ENCODE measurements around the gene MLLT3. TPM values are rescaled to one million over a fixed set of nuclear protein-coding genes. Genes with fewer than 3 reads are reported as not detected.

MLLT3 gene
- total and polyA plus RNA-seq, 2 of the 8 experiments (the other 6 are each of a cell fraction or from before 2014, with no cell fraction given), result 5.9 to 9.6 TPM

DNA sequence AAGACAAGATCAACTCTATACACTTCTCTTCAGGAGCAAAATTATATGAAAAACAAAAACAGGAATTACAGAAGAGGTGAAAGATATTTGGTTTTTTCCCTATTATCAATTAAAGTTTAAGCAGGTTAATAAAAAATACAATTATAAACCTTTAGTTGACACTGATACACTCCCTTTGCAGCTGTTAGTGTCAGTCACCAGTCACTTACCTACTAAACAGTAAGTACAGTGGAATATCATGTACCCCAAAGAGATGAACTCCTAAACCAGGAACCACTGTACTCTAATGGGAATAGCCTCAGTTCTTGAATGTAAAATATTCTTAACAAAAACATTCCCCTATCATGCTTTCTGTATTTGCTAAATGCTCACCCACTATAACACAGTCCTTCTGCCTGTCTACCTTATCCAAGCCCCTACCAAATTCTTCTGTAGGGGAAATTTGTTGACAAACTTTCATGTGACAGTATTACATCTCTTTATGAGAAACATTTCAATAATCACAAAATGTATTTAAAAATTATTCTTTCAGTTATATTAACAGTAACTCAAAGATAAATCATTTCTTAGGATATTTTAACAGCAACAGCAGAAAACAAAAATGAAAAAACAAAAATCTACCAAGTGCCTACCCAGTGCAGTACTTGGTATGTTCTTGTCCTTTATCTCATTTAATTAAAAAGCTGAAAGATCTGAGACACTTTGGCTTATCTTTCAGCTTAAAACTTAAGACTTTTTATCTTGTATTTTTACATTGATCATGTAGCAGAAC lies 212.8 kb downstream of the MLLT3 start:
- Histone ChIP-seq H2BK20ac (ENCODE audit: low read length) (no peak overlapping the region), H4K91ac (replicated peaks; ENCODE audit: insufficient read length, low read length) (no peak overlapping the region), H3K27me3 (replicated peaks in 1 of 4; ENCODE audit: control insufficient read depth in 3 of 4, extremely low read depth in 1 of 4, insufficient read depth in 3 of 4, low read length in 3 of 4) (no peaks in the 10 kb centered on the region), H3K79me1 (ENCODE audit: low read depth, low read length) (no peaks in the 10 kb centered on the region), H3K56ac (replicated peaks; ENCODE audit: insufficient read length, low read depth, low read length) (no peak overlapping the region), H3K27ac (ENCODE audit: low read depth, low read length) (no peak overlapping the region), H3K4me1 (replicated peaks in 1 of 4; ENCODE audit: control insufficient read depth in 3 of 4, insufficient read depth in 4 of 4, low read length in 3 of 4) (peaks cover 0 to 5% (median 2%) of the 10 kb centered on the region in 4 experiments; a peak in 4 of 7 replicates), H2BK12ac (ENCODE audit: low read depth, low read length) (no peak overlapping the region), H4K8ac (ENCODE audit: extremely low read depth, insufficient read depth, low read length) (no peak overlapping the region), H3K9me3 (ENCODE audit: insufficient read depth in 2 of 2, low read depth in 1 of 2, low read length in 1 of 2) (no peaks in the 10 kb centered on the region), H3K4me3 (ENCODE audit: extremely low read depth in 1 of 4, insufficient read depth in 2 of 4, low read depth in 3 of 4, low read length in 4 of 4) (no peak overlapping the region), H3K36me3 (ENCODE audit: control insufficient read depth in 2 of 4, insufficient read depth in 4 of 4, low read length in 3 of 4) (no peaks in the 10 kb centered on the region), H2BK120ac (replicated peaks; ENCODE audit: low read depth, low read length) (no peak overlapping the region), H3K79me2 (ENCODE audit: control insufficient read depth in 1 of 2, insufficient read depth in 2 of 2, low read length in 2 of 2) (no peaks in the 10 kb centered on the region), H4K5ac (ENCODE audit: insufficient read length, low read depth, low read length) (no peak overlapping the region), H4K20me1 (replicated peaks in 1 of 2; ENCODE audit: control insufficient read depth in 1 of 2, insufficient read depth in 2 of 2, low read length in 2 of 2) (no peaks in the 10 kb centered on the region), H3K14ac (ENCODE audit: insufficient read length) (no peak overlapping the region), H2AK5ac (ENCODE audit: low read depth, low read length) (no peak overlapping the region), H3K23ac (ENCODE audit: insufficient read length) (no peak overlapping the region), H2BK15ac (ENCODE audit: low read length) (no peak overlapping the region), H3K23me2 (ENCODE audit: low read depth, low read length) (no peaks in the 10 kb centered on the region), H3K9ac (replicated peaks in 1 of 4; ENCODE audit: extremely low read depth in 1 of 4, low read depth in 3 of 4, low read length in 3 of 4) (no peak overlapping the region), H2AFZ (ENCODE audit: low read length) (no peak overlapping the region), H3K18ac (ENCODE audit: extremely low read depth, low read length) (no peak overlapping the region), H3K4ac (replicated peaks; ENCODE audit: insufficient read length, low read depth, low read length) (no peak overlapping the region), H3K4me2 (ENCODE audit: insufficient read depth in 1 of 2, low read depth in 2 of 2, low read length in 2 of 2) (no peak overlapping the region), H2BK5ac (ENCODE audit: low read depth, low read length) (no peak overlapping the region)
- FAIRE-seq (no peak), DNase-seq (ENCODE audit: low read depth in 1 of 2, low spot score in 2 of 2) (no peak)
- CTCF ChIA-PET (ENCODE audit: partially characterized antibody), result interaction anchor here (0.6 to 1.6 kb wide), 4 partner anchors 14 to 924 kb away, joined by 3 to 5 read pairs (median 4); no protein-coding TSS in a partner anchor
- POLR2A ChIA-PET (ENCODE audit: partially characterized antibody), result no interaction called here
- TF ChIP-seq TEAD4 (IDR thresholded peaks at IDR 0.05; ENCODE audit: low read depth, low read length), result no peak
- TF ChIP-seq, protein P1, sequence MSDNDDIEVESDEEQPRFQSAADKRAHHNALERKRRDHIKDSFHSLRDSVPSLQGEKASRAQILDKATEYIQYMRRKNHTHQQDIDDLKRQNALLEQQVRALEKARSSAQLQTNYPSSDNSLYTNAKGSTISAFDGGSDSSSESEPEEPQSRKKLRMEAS (IDR thresholded peaks at IDR 0.05), result no peak

Data from H1 (cell line).